Stimulated activated CD8-positive, alpha-beta memory T cell treated with anti-CD3 and anti-CD28 coated beads, Interleukin-4, amount 100 ng/mL, for 1 hour (primary cell): ENCODE results near the gene ADAMTS15.

Experiments used
- DNase-seq, 2 donors: peaks; one replicate each; pipeline ENCODE4 v3.0.0-alpha.2; 2020; ENCODE audit warnings: low read depth in 2 of 2, low spot score in 1 of 2

Gene ADAMTS15

DNA sequence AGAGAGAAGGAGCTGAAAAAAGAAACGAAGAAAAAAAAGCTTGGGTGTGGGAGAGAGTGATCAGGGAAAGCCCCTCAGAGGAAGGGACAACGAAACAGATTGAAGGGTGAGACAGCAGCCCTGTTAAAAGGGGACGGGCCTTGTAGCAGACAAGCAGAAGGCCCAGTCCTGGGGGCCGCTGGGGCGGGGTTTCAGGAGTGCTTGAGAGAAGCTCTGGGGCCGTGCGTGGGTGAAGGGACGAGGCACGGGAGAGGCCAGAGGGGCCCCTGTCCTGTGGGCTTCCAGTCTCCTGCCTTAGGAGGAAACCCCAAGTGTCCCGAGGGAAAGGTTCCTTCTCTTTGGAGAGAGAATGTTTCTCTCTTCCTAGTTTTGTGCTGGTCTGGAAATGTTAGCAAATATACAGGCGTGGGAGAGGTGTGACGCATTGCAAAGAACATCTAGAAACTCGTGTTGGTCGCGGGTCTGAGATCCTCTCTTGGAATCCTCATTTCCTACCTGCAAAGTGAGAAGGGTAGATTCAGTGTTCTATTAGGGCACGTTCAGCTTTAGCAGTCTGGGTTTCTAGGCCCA lies 28.6 kb downstream of the ADAMTS15 start:
- DNase-seq, result no peak

DNA sequence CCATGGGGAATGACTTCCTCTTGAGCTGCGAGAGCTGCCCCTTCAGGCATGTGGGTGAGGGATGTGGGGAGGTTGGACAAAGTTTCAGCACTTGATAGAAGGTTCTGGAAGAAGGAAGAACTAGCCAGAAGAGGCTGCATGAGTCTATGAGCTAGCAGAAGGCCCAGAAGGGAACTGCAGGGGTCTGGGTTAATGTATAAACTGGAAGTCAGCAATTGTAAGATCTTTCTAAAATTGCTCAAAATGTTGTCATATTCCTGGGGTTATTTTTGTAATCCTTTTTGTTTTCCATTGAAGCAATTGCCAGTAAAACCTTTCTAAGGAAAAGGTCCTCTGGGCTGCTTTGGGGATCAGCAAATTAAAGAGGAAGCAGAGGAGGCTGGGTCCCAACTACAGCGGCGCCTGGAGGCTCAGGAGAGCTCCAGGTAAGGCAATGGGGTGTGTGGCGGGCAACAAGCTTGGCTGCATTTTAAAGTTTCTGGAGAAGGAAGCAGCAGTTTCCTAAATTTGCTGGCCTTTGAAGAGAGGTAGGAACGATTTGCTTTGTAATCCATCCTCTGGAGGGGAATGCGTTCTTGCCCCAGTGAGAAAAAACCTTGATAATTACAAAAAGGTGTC lies 29.2 kb downstream of the ADAMTS15 start:
- no peak for DNase-seq

DNA sequence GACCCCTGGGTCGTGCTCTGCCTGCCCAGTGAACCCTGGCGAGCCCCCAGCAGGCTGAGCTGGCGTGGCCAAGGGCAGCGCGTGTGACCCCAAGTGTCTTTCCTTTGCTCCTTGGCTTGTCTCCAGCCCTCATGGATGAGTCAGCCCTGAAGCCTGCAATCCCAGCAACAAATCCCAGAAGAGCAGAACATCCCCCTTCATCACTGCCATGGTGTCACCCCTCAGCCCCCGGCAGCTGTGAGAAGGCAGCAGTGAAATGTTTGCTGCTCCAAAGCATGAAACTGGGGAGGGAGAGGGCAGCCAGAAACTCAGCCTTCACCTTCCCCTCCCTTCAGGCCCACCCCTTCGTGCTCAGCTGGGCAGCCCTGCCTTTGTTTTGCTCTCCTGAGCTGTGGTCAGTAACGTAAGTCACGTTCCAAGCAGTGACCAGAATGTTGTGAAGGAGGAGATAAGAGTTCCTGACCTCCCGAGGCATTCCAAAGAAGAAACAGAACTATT lies 29.8 kb downstream of the ADAMTS15 start:
- no peak for DNase-seq

DNA sequence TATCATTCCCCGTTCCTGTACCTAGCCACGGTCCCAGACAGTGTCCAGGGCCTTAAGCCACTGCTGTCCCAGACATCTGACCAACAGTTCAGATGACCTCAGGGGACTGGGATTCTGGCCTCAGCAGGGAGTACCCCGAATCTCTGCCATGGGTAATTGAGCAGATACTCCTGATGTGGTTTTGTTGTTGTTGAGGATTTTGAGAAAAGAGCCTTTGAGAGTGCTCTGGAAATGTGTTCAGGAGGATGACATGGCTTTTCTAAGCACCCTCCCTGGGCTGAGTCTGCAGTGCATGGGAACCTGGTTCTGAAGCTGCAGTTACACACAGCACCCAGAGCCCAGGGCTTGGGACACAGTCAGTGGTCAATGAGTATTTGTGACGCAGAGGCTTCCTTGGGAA lies 30.4 kb downstream of the ADAMTS15 start:
- no peak for DNase-seq

DNA sequence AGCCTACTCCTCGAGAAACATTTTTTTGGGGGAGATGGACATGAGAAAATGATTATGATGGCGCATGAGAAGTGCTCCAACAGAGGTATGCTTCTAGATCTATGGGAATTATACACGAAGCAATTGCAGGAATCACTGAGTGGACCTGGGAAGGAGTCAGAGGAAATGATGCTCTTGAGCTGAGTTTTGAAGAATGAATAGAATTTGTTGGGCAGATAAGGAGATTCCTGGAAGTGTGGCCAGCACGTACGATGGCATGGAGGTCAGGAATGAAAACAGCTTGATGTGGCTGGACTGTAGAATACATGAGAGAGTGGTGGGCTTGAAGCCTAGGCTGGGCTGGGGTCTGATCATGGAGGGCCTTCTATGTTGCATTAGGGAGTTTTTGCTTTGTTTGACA lies 31.7 kb downstream of the ADAMTS15 start:
- no peak for DNase-seq

DNA sequence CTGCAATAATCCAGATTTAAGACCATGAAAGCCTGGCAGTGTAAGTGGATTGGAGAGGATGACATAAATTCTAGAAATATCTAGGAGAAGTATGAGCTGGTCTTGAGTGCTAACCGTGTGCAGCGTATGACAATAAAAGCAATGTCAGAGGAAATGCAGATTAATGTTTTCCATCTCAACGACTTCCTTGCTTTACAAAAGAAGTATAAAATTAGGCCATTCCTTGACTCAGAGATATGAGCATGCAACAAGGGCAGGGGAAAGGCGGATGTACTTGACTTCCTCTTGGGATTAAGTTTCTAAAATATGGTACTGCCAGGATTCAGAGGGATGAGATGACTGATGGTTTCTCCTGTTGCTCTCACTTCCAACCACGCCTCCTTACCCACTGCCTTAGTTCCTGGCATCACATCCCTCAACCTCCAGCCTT lies 32.3 kb downstream of the ADAMTS15 start:
- DNase-seq, result no peak

DNA sequence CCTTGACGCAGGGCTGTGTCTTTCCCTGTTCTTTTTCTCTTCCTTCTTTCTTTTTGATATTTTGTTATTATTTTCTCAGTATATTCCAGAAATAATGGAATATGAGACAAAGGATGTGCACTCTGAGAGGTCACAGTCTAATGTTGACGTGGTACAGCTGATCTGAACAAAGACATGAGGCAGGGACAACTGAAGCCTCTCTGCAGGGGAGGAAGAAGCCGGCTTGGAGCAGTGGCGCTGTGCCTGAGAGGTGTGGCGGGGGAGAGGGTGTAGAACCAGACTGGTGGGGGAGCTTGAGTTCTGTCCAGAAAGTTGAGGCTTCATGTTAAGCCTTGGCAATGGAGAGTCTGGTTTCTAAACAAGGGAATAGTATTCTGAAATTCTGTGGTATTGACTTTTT lies 34.7 kb downstream of the ADAMTS15 start:
- no peak for DNase-seq

DNA sequence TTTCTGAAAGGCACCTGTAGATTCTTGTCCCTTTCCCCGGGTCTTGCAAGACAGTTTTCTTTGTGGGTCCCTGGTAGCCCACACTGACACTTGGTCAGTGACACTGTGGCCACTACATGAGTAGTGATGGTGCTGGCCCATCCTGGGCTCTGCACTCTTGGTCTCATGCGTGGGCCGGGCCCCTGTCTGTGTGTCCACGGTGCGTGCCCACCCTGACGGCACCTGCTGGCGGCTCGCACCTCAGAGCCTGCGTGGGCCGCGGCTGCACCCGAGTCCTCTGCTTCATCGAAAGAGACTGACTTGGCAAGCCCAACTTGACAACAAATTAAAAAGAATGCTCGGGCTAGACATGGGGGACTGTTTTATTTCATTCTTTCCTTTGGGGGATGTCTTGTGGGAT lies 37.5 kb downstream of the ADAMTS15 start:
- no peak for DNase-seq

DNA sequence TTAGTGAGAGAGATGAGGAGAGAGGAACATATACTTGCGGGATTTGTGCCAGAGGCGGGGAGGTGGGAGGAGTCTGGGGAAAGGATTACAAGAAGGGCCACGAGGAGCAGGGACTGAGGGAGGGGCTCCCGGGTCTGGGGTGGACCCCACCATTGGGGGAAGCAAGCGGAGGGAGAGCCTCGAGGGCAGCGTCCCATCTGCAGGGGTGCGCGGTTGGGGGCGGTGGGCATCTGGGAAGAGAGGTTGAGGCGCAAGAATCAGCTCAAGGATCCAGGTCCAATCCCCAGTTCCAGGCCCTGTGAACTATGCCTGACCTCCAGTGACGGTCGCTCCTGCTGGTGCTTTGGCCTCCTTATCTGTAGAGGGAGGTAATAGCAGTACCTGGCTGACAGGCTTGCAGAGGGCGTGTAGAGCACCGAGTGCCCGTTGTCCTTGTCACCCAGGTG lies 38.0 kb downstream of the ADAMTS15 start:
- no peak for DNase-seq

DNA sequence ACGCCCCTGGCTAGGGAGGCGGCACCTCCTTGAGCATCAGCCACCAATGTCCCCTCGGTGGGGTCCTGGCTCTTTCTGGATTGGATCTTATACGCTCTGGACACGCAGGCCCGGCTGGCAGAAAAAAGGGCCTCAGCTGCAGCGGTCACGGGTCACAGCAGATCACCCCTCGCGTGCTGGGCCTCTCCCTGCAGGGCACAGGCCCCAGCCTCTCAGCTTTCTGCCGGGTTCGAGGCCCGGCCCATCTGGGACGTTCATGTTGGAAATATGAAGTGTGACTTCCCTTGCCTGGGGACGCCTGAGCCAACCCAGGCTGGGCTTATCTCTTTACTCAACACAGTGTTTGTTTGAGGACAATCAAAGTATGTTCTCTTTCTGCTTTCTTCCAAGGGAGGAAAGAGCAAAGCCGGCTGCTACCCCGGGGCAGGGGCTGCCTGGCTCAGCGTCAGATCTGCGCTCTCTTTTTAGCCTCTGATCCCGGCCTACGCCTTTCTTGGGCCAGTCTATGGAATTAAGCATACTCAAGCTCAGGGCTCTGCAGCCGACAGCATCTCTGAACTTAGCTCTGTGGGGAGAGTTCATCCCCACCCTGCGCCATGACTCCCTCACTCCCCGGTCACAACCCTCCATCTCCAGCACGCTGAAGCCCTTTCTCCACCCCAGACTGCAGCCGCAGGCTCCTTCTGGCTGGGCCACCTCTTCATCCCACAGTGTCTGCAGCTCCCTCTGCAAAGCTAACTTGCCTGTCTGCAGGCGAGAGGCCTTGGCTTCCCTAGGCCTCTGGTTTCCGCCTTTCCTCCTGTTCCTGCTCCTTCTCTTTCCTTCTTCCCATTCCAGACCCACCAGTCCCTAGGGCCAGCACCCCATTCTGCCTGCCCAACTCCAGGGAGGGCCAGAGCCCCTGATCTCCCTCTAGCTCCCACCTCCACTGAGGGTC lies 38.8 kb downstream of the ADAMTS15 start:
- DNase-seq, result no peak

DNA sequence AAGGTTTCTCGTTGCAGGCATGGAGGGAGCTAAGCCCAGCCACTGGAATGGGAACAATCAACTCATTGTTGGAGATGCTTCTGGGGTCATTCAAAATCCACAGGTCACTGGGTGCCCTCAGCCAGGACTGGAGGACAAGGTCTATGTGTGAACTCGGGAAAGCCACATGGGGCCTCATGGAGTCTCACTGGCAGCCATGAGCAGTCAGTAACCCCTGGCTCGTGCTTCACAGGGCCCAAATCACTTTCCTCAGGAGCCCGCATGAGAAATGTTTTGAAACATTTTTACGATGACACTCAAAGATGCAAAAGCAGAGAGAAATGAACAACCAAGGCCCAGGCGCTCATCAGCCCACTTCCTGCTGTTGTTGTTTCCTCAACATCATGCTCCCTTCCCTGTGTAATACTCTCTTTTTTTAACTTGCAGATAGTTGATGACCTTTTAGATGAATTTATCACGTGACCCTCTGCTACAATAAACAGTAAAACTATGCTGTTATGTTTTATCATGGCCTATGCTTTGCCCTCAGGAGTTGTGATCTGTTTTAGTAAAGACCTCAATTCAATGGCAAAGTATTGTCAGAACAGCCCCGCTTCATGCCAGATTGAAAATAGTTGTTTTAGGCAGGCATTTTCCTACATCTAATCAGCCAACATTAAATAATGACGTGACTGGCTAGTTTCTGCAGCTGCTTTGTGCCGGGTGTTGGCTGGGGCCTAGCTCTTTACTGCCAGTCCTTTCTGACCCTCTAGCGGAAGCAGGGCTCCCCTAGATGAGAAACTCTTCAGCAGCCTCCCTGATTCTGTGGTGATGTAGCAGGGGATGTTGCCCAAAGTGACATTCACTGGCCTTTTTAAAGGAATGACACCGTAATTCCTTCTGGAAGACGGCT lies 39.7 kb downstream of the ADAMTS15 start:
- no peak for DNase-seq

DNA sequence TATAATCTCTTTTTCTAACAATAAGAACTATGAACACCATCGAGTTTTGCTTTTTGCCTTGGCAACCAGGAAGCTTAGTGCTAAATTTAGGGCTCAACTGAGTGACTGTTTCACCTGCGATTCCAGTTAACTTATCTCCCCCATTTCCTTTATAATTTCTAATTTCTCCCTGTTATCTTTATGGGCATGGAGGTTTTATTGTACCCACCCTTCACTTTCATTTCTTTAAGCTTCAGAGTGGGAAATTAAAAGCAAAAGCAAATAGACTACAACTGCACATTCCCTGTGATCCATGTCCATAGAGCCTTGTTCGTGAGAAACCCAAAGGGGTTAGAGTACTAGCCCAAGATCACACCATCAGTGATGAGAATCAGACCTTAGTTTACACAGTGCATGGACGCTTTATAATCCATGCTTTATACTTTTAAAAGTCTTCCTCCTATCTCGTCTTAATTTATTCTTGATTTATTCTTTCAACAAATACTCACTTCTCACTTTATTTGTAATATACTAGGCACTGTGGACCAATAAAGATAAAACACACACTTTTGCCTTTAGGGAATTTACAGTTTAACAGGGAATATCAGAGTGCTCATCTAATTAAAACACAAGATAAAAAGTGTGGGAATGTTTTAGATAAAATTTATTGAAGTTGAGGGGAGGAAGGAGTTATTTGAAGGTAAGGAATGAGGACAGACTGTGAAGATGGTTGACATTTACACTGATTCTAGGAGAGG lies 40.6 kb downstream of the ADAMTS15 start:
- DNase-seq, result no peak

DNA sequence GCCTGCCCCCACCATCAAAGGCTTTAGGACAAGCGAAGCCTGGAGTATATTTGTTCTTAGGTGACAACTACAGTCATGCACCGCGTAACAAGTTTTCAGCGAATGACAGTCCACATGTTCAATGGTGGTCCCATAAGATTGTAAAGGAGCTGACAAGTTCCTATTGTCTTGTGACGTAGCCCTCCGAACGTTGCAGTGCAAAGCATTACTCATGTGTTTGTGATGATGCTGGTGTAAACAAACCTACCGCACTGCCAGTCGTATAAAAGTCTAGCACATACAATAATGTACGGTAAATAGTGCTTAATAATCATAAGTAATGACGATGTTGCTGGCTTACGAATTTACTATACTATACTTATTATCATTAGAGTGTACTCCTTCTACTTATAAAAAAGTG lies 41.3 kb downstream of the ADAMTS15 start:
- DNase-seq, result no peak

DNA sequence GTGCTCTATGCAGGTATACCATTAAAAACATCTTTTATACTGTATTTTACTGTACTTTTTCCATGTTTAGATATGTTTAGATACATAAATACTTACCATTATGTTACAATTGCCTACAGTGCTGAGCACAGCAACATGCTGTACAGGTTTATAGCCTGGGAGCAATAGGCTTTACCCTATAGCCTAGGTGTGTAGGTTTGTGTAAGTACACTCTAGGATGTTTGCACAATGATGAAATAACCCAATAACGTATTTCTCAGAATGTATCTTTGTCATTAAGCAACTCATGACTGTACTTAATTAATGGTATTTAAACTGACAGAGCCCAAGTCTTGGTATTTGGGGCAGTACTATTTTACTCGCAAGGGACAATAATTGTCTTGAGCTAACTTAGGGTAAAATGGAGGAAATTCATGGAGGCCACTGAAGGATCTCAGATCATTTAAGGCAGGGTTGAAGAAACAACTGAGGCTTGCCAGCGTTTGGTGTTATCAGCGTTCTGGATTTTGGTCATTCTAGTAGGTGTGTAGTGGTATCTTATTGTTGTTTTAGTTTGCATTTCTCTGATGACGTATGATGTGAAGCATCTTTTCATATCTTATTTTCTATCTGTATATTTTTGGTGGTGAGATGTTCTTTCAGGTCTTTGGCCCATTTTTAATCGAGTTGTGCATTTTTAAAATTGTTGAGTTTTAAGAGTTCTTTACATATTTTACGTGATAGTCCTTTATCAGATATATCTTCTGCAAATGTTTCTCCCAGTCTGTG lies 42.4 kb downstream of the ADAMTS15 start:
- no peak for DNase-seq

DNA sequence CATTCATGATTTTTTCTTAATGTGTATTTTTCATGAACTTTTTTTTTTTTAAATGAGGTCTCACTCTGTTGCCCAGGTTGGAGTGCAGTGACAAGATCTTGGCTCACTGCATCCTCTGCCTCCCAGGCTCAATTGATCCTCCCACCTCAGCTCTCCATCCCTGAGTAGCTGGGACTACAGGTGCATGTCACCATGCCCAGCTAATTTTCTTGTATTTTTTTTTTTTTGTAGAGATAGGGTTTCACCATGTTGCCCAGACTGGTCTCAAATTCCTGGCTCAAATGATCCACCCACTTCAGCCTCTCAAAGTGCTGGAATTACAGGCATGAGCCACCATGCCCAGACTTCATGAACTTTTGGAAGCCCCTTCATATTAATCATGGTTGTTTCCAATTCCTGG lies 49.7 kb downstream of the ADAMTS15 start:
- no peak for DNase-seq

DNA sequence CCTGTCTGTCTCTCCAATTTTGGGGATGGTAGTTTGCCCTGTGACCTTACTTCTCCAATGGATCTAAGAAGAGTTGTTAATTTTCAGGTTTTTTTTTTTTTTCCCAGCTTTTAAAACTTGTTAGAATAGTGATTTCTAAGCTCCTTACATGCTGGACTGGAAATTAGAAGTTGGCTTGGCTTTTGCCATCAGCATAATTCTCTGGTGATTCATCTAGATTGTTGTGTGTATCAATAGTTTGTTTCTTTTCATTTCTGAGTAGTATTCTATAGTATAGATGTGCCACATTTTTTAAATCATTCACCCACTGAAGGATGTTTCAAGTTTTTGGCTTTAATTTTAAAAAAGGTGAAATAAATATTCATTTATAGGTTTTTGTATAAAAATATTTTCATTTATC lies 51.4 kb downstream of the ADAMTS15 start:
- DNase-seq, result no peak

DNA sequence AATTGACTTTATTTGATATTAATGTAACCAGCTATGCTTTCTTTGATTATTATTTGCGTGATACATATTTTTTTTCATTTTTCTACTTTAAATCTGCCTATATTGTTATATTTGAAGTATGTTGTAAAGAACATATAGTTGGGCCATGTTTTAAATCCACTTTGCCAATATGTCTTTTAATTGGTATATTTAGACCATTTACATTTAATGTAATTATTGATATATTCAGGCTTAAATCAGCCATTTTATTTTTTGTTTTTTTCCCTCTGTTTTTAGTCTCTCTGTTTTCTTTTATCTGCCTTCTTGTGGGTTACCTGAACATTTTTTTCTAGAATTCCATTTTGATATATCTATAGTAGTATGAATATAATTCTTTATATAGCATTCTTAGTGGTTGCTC lies 55.9 kb downstream of the ADAMTS15 start:
- DNase-seq, result no peak

DNA sequence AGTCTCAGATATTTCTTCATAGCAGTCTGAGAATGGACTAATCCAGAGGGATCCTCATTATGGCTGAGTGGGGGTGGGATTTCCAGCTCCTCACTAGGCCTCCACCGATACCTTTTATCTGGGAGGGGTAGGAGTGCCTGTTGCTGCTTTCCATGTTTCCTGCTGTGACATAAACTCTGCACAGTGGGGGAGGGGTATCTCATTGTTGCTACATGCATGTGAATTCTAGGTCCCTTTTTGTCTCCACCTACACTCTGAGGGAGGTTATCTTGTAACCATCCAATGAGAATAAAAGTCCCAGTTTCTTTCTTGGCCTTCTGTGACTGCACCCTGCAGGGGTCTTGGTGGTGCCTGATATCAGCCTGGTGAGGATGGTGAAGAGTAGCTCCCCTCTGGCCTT lies 60.5 kb downstream of the ADAMTS15 start:
- DNase-seq, result no peak

DNA sequence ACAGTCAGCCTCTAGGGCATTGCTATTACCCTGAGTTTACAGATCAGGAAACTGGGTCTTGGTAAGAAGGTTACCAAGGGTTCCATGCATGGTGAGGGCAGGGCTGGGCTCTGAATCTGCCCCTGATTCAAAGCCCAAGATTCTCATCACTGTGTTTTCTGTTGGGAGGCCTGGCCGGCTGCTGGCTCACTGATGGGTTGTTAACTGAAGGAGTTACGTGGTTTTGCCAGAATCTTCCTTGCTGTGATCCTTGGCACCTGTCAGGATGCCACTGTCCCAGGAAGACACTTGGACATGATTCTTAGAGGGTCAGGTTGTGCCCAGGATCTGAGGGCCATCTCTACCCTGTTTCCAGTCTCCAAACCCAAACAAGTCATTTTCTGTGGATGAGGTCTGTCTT lies 61.5 kb downstream of the ADAMTS15 start:
- no peak for DNase-seq
